ENCODE results near the gene DBH. TPM values are rescaled to one million over a fixed set of nuclear protein-coding genes. Genes with fewer than 3 reads are reported as not detected.

The DBH gene
- total and polyA plus RNA-seq, 2 of the 13 experiments (the other 11 are each of a cell fraction or from before 2014, with no cell fraction given): not detected

DNA sequence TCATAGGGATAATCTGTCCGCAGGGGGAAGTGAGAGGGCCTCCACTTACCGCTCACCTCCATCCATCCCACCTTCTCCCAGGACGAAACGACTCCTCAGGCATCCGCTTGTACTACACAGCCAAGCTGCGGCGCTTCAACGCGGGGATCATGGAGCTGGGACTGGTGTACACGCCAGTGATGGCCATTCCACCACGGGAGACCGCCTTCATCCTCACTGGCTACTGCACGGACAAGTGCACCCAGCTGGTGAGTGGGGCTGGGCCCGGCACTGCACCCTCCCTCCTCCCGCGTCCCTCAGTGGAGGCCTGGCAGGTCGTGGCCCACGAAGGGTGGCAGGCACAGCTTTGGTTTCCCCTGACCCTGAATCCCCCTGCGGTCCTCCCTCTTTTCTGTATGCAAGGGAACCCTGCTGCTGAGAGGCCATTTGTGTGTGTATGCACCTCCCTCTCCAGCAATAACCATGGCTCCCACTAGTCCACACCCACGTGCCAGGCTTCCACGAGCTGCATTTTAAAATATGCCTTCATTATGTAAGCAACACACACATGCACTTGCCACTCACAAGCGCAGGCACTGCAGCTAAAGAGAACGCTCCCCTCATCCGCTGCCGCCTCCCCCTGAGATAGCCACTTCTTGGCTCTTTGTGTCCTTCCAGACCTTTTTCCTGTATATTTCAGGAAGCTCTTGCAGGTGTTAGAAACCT is 11.8 kb downstream of the DBH start (continued):
- no peak for TF ChIP-seq ZNF687 (CRISPR knock-in tag; IDR thresholded peaks at IDR 0.05)
- no peak for TF ChIP-seq MAFG (CRISPR knock-in tag; IDR thresholded peaks at IDR 0.05)
- TF ChIP-seq NR1H2 (CRISPR knock-in tag; IDR thresholded peaks at IDR 0.05; ENCODE audit: borderline replicate concordance, low read depth): no peak
- TF ChIP-seq ZNF781 (CRISPR knock-in tag; IDR thresholded peaks at IDR 0.05; ENCODE audit: borderline replicate concordance, not compliant biosample characterization): no peak
- no peak for TF ChIP-seq DMAP1 (CRISPR knock-in tag; IDR thresholded peaks at IDR 0.05)
- no peak for TF ChIP-seq ZNF512B (CRISPR knock-in tag; IDR thresholded peaks at IDR 0.05; ENCODE audit: borderline replicate concordance)
- no peak for TF ChIP-seq U2AF2 (IDR thresholded peaks at IDR 0.05; ENCODE audit: low read depth, low read length)
- TF ChIP-seq HNF1B (CRISPR knock-in tag; IDR thresholded peaks at IDR 0.05): no peak
- no peak for TF ChIP-seq ZNF558 (CRISPR knock-in tag; IDR thresholded peaks at IDR 0.05; ENCODE audit: borderline replicate concordance)
- TF ChIP-seq, protein P1, sequence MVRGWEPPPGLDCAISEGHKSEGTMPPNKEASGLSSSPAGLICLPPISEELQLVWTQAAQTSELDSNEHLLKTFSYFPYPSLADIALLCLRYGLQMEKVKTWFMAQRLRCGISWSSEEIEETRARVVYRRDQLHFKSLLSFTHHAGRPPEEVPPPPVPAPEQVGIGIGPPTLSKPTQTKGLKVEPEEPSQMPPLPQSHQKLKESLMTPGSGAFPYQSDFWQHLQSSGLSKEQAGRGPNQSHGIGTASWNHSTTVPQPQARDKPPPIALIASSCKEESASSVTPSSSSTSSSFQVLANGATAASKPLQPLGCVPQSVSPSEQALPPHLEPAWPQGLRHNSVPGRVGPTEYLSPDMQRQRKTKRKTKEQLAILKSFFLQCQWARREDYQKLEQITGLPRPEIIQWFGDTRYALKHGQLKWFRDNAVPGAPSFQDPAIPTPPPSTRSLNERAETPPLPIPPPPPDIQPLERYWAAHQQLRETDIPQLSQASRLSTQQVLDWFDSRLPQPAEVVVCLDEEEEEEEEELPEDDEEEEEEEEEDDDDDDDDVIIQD (CRISPR knock-in tag; IDR thresholded peaks at IDR 0.05; ENCODE audit: low read depth): no peak

All from HepG2 (cell line).